Measurements from ENCODE around the gene ZSWIM1.

- no peak for TF ChIP-seq POLR2A (IDR thresholded peaks at IDR 0.05; ENCODE audit: low read depth, low read length)
- TF ChIP-seq CEBPB (IDR thresholded peaks at IDR 0.05; ENCODE audit: low read depth, low read length) = no peak
- no peak for TF ChIP-seq ELK1 (IDR thresholded peaks at IDR 0.05; ENCODE audit: borderline replicate concordance, low read depth, low read length)
- no peak for TF ChIP-seq CTCF (conservative IDR thresholded peaks at IDR 0.05; ENCODE audit: low read depth, low read length)
- TF ChIP-seq RAD21 (IDR thresholded peaks at IDR 0.05; ENCODE audit: low read length) = no peak
- TF ChIP-seq CHD1 (IDR thresholded peaks at IDR 0.05; ENCODE audit: low read depth, low read length) = no peak
- TF ChIP-seq MAFK (IDR thresholded peaks at IDR 0.05; ENCODE audit: low read depth, low read length) = no peak
- TF ChIP-seq RCOR1 (IDR thresholded peaks at IDR 0.05; ENCODE audit: insufficient replicate concordance, low read length) = no peak
- no peak for TF ChIP-seq USF2 (IDR thresholded peaks at IDR 0.05; ENCODE audit: low read depth, low read length)
- no peak for TF ChIP-seq FOS (IDR thresholded peaks at IDR 0.05; ENCODE audit: low read depth, low read length)
- no peak for TF ChIP-seq BHLHE40 (IDR thresholded peaks at IDR 0.05; ENCODE audit: low read depth, low read length)
Measured at GRCh38 chr20:45896641-45897161, 15.7 kb downstream of the ZSWIM1 start.
